Prostate gland (tissue), 2 donors: Measurements from ENCODE around the gene HERC5.

ENCODE experiments used
- POLR2A ChIP-seq: fragments of 450-650 bp; IDR thresholded peaks from one replicate; pipeline ENCODE4 v1.6.1; 2016; ENCODE audit warnings: antibody characterized with exemption, mild to moderate bottlenecking
- POLR2AphosphoS5 ChIP-seq: sonication (generic); formaldehyde crosslinking; IDR thresholded peaks from one replicate; pipeline ENCODE4 v1.6.1; 2017; ENCODE audit warnings: antibody characterized with exemption
- TF ChIP-seq, protein P1 (sequence below), 4 experiments: fragments of 200-600 bp in 2 of 4; fragments of 450-650 bp in 2 of 4; sonication (generic) in 2 of 4; IDR thresholded peaks; 1 replicate in 3 of 4; 2 replicates in 1 of 4; pipeline ENCODE4 v1.5.1; 2016 to 2019; ENCODE audit warnings: antibody characterized with exemption in 4 of 4, mild to moderate bottlenecking in 2 of 4, moderate library complexity in 2 of 4

DNA sequence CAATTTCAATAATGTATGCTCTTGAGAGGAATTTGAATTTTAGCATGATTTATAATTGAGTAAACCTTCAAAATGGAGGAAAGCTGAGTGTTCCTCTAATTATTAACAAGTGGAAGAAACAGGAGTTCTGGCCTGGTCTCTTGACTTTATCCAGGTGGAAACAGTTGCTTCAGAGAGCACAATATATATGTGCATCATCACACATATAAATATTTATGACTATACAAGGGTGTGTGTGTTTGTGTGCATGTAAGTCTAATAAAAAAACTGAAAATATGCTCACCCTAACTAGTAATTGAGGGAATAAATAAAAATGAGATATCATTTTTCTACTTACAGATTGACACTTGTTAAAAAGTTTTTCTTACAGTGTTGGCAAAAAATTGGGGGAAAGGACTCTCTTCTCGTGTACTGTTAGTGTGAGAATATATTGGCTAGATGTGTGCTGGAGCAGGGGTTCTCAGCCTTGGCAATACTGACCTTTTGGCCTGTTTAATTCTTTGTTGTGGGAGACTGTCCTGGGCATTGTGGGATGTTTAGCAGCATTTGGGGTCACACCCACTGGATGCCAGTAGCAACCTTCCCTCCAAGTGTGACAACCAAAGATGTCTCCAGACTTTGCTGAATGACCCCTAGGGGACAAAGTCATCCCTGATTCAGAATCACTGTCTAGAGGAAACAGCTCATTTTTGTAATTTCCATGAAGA is 20.8 kb upstream of the HERC5 start:
- no peak for TF ChIP-seq POLR2A
- TF ChIP-seq, protein P1, sequence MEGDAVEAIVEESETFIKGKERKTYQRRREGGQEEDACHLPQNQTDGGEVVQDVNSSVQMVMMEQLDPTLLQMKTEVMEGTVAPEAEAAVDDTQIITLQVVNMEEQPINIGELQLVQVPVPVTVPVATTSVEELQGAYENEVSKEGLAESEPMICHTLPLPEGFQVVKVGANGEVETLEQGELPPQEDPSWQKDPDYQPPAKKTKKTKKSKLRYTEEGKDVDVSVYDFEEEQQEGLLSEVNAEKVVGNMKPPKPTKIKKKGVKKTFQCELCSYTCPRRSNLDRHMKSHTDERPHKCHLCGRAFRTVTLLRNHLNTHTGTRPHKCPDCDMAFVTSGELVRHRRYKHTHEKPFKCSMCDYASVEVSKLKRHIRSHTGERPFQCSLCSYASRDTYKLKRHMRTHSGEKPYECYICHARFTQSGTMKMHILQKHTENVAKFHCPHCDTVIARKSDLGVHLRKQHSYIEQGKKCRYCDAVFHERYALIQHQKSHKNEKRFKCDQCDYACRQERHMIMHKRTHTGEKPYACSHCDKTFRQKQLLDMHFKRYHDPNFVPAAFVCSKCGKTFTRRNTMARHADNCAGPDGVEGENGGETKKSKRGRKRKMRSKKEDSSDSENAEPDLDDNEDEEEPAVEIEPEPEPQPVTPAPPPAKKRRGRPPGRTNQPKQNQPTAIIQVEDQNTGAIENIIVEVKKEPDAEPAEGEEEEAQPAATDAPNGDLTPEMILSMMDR (IDR thresholded peaks at IDR 0.05), result no peak
- TF ChIP-seq POLR2AphosphoS5, result no peak
